ENCODE results near the gene MRAS.

MRAS gene

GRCh38 chr3:138347960-138348753 lies at the start of gene MRAS:
TSS of gene MRAS (plus strand) at chr3:138348579. CDS start at chr3:138372884, 24,305 bp downstream.
- peak within 1 kb of the TSS; percentile 63 for H3K4me3 ChIP-seq (ENCODE audit: low read depth, low read length)

- no peak overlapping the region for H3K4me3 ChIP-seq (ENCODE audit: low read depth, low read length)
Measured at GRCh38 chr3:138300647-138301046, 47.7 kb upstream of the MRAS start.

DNA sequence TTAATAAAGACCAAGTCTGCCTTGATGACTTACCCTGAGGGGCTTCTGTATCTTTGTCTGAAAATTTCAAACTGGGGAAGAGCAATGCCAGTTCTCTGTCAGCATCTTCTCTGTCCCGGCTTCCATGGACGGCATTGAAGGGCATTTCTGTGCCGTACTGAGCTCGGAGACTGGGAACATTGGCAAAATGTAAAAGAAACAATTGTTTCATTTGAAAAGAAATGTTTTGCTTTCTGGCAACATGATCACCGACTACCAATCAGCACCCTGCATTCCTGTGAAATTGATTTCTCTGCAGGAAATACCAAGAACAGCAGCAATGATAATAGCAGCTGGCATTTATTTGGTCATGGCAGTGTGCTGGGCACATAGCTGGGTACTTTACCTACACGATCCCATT lies 44.9 kb upstream of the MRAS start:
- H3K4me3 ChIP-seq (ENCODE audit: low read depth, low read length), result no peak overlapping the region

DNA sequence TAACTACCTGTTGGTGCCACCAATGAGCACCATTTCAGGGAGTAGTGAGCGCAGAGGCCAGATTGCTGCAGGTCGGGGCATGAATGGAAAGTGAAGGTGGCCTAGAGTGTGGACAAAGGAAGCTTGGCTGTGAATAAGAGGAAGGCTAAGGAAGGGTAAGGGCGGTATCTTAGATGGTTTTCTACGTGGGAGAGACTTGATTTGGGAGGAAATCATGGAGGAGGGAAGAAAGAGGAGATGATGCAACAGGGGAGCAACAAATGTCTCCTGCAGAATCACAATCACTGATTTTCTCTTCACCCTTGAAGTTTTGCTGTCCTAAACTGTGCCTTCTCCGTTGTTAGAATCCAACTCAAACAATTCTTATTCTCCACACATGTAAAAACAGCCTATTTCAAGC lies 40.5 kb upstream of the MRAS start:
- no peak overlapping the region for H3K4me3 ChIP-seq (ENCODE audit: low read depth, low read length)

GRCh38 chr3:138308783-138309182 lies 39.6 kb upstream of the MRAS start:
- H3K4me3 ChIP-seq (ENCODE audit: low read depth, low read length), result no peak overlapping the region

DNA sequence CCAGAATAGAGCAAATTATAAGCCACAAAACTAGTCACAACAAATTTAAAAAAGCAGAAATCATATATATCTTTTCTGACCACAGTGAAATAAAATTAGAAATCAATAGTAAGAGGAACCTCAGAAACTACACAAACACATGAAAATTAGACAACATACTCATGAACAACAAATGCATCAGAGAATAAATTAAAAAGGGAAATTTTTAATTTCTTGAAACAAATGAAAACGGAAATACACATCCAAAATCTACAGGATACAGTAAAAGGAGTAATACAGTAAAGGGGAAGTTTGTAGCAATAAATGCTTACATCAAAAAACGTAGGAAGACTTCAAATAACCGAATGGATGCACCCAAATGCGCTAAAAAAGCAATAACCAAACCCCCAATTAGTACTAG lies 37.9 kb upstream of the MRAS start:
- H3K4me3 ChIP-seq (ENCODE audit: low read depth, low read length), result no peak overlapping the region

GRCh38 chr3:138314751-138315150 lies 33.6 kb upstream of the MRAS start:
- no peak overlapping the region for H3K4me3 ChIP-seq (ENCODE audit: low read depth, low read length)

- no peak overlapping the region for H3K4me3 ChIP-seq (ENCODE audit: low read depth, low read length)
Measured at GRCh38 chr3:138317687-138318086, 30.7 kb upstream of the MRAS start.

DNA sequence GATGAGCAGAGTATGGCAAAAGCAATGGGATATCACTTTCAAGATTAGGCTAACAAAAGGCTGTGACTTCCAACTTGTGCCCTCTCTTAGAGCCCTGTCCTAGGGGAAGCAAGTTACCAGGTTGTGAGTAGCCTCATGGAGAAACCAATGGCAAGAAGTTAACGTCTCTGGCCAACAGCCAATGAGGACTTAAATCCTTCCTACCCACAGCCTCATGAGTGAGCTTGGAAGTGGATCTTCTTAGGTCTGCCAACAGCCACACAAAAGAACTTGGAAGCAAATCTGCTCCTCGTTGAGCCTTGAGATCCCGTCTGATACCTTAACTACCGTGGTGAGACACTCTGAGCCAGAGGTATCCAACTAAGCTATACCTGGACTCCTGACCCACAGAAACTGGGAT lies 24.4 kb upstream of the MRAS start:
- no peak overlapping the region for H3K4me3 ChIP-seq (ENCODE audit: low read depth, low read length)

- H3K4me3 ChIP-seq (ENCODE audit: low read depth, low read length), result no peak overlapping the region
Measured at GRCh38 chr3:138325990-138326389, 22.4 kb upstream of the MRAS start.

GRCh38 chr3:138326866-138327595 lies 21.3 kb upstream of the MRAS start:
- no peak overlapping the region for H3K4me3 ChIP-seq (ENCODE audit: low read depth, low read length)

DNA sequence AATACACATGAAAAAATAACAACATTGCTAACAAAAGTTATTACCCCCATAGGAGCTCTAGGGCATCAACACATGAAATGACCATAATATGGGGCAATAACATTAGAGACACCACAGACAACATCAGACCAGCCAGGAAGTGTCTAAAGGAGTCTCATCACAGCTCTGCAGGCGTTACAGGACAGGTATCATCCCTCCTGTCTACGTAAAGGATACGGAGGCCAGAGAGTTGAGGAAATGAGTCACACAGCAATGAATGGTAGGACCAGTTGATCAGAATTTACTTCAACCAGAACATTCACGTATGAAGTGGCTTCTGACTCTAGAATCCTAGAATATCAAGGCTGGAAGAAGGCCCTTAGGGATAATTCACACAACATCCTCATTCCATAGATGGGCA lies 20.5 kb upstream of the MRAS start:
- H3K4me3 ChIP-seq (ENCODE audit: low read depth, low read length), result no peak overlapping the region

- no peak overlapping the region for H3K4me3 ChIP-seq (ENCODE audit: low read depth, low read length)
Measured at GRCh38 chr3:138328341-138328740, 20.0 kb upstream of the MRAS start.

- peak within 1 kb of the TSS; percentile 47 for H3K4me3 ChIP-seq (ENCODE audit: low read depth, low read length)
Measured at GRCh38 chr3:138329127-138329983, 19.0 kb upstream of the MRAS start, which contains the start of gene NME9. TSS of gene NME9 (minus strand) at chr3:138329851. CDS start at chr3:138329335, 516 bp downstream.

DNA sequence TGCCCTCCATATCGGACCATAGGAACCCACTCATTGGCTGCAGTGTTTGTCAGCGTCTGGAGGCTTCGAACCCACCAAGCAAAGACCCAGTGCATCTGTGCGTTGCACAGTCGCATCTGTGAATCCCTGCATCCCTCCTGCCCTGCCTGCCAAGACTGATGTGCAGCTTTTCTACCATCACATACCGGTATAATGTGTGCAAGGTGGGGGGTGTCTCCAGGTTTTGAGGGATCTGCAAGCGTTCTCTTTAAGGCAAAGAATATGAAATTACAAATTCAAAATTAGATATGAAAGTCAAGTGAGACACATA lies 18.4 kb upstream of the MRAS start:
- H3K4me3 ChIP-seq (ENCODE audit: low read depth, low read length), result peak overlapping the region; percentile 47

GRCh38 chr3:138331143-138331894 lies 17.1 kb upstream of the MRAS start:
- no peak overlapping the region for H3K4me3 ChIP-seq (ENCODE audit: low read depth, low read length)

DNA sequence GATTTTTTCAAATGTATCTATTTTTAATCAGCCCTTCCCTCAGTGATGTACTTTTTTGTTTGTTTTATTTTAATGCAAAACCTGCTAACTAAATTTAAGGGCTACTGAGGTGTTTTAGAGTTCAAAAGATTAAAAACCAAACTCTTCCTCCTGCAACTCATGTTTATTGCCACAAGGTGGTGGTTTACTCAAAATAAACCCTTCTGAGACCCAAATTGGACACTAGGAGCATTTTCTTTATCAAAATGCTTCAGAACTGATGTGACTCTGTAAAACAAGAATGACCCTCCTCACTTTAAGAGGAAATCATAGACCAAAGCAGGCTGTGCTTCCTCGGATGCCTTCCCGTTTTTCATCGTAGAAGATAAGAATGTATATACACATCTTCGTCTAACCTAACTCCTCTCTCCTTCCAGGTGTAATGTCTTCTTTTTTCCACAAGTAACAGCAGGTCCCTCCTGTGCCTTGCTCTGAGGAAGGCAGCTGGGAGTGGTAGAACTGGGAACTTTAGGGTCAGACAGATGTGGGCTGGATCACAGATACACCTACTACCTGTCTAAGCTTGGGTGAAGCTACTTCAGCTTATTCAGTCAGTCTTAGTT lies 15.8 kb upstream of the MRAS start:
- no peak overlapping the region for H3K4me3 ChIP-seq (ENCODE audit: low read depth, low read length)

GRCh38 chr3:138334608-138335007 lies 13.8 kb upstream of the MRAS start:
- no peak overlapping the region for H3K4me3 ChIP-seq (ENCODE audit: low read depth, low read length)

DNA sequence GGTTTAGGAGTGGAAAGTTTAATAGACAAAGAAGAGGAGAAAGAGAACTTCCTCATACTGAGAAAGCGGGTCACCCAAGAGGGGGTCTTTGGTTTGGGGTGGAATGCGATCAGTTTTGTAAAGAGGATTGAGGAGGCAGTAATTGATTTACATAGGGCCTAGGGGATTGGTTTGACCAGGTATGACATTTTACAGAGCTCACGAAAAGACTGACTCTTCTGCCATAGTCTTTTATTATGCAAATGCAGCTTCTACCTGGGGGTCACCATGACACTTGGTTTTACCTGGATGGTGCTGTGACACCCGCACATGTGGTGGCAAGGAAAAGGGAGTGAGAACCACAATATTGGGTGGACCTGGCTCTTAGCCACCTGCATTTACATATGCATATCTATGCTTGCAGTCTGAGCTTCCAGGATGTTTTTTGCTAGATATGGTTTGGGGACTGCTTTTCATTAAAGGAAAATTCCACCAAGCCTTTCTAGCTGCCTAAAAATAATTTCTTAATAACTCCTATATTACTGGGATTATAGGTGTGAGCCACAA lies 11.9 kb upstream of the MRAS start:
- H3K4me3 ChIP-seq (ENCODE audit: low read depth, low read length), result no peak overlapping the region

DNA sequence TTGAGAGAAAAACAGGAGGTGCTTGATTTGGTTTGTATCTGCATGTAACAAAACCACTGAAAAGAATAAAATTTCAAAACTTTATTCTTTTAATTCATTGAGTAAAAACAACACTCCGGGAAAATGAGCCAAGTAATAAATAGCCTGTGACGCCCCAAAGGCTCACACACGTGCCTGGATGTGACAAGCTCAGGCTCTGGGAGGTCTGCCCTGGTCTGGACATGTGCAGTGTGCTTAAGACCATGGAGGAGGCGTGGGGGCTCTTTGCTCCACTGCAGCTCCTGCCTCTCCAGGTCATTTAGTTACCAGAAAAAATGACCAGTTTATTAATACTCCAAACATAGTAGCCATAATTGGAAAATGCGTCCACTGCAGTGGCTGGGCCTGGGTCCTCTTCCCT lies 10.1 kb upstream of the MRAS start:
- no peak overlapping the region for H3K4me3 ChIP-seq (ENCODE audit: low read depth, low read length)

All from iPS-11a (cell line).